Neutrophil (primary cell): ENCODE results near the gene FUT2.

Experiments used
- H3K27ac ChIP-seq: fragments of 200-600 bp; sonication (generic); 2 replicates; pipeline ENCODE4 v1.5.1; 2016; ENCODE audit warnings: mild to moderate bottlenecking, moderate library complexity
- H3K27me3 ChIP-seq: fragments of 200-600 bp; sonication (generic); 2 replicates; pipeline ENCODE4 v1.6.0; 2016; ENCODE audit warnings: mild to moderate bottlenecking
- H3K36me3 ChIP-seq: fragments of 200-600 bp; sonication (generic); 2 replicates; pipeline ENCODE4 v1.5.1; 2017
- H3K4me1 ChIP-seq, 2 experiments: fragments of 200-600 bp in 1 of 2; sonication (generic) in 1 of 2; 1 replicate in 1 of 2; 2 replicates in 1 of 2; pipeline versions ENCODE4 v1.5.1 to v1.6.1; 2013 to 2016; ENCODE audit warnings: low read depth in 1 of 2, low read length in 1 of 2, mild to moderate bottlenecking in 1 of 2, moderate library complexity in 1 of 2; ENCODE audit not compliant: control insufficient read depth in 1 of 2, insufficient read depth in 1 of 2
- H3K4me3 ChIP-seq, 2 experiments: fragments of 200-600 bp in 1 of 2; sonication (generic) in 1 of 2; 1 replicate in 1 of 2; 2 replicates in 1 of 2; pipeline ENCODE4 v1.5.1; 2013 to 2016; ENCODE audit warnings: low read depth in 1 of 2, low read length in 1 of 2, mild to moderate bottlenecking in 1 of 2, moderate library complexity in 1 of 2
- H3K9me3 ChIP-seq: fragments of 200-600 bp; sonication (generic); 2 replicates; pipeline ENCODE4 v1.5.1; 2016
- CTCF ChIP-seq: fragments of 200-600 bp; sonication (generic); IDR thresholded peaks from 2 replicates; pipeline ENCODE4 v1.5.1; 2016; ENCODE audit warnings: antibody characterized with exemption

The FUT2 gene

GRCh38 chr19:48728911-48729664 is 33.3 kb downstream of the FUT2 start:
- H3K4me3 ChIP-seq, result no peak overlapping the region

GRCh38 chr19:48731452-48731851 is 35.7 kb downstream of the FUT2 start:
- peaks cover 4% of the 10 kb centered on the region for H3K9me3 ChIP-seq
- peaks cover 6% of the 10 kb centered on the region for H3K27me3 ChIP-seq
- peaks cover 0 to 7% of the 10 kb centered on the region in 2 experiments for H3K4me1 ChIP-seq
- no peak overlapping the region for H3K27ac ChIP-seq
- H3K36me3 ChIP-seq, result no peaks in the 10 kb centered on the region
- no peak overlapping the region for H3K4me3 ChIP-seq
- no peak for TF ChIP-seq CTCF

More at GRCh38 chr19:48728911-48729664, 33.3 kb downstream of the FUT2 start:
- H3K36me3 ChIP-seq, result no peaks in the 10 kb centered on the region
- no peak overlapping the region for H3K27ac ChIP-seq
- H3K27me3 ChIP-seq, result peaks cover 6% of the 10 kb centered on the region
- H3K9me3 ChIP-seq, result peaks cover 11% of the 10 kb centered on the region
- peaks cover 8 to 26% of the 10 kb centered on the region in 2 experiments for H3K4me1 ChIP-seq
- no peak for TF ChIP-seq CTCF

DNA sequence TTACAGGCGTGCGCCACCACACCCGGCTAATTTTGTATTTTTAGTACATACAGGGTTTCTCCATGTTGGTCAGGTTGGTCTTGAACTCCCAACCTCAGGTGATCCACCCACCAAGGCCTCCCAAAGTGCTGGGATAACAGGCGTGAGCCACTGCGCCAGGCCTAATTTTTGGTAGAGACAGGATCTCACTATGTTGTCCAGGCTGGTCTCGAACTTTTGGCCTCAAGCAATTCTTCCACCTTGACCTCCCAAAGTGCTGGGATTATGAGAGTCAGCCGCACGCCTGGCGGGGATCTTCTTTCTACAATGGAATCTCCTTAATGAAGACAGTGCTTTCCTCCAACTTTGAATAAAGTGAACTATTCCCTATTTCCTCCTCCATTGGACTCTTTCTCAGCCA is 38.9 kb downstream of the FUT2 start:
- Histone ChIP-seq H3K27me3 (peaks cover 31% of the 10 kb centered on the region), H3K4me1 (peaks cover 6 to 7% of the 10 kb centered on the region in 2 experiments), H3K27ac (no peak overlapping the region), H3K4me3 (no peak overlapping the region), H3K9me3 (no peaks in the 10 kb centered on the region), H3K36me3 (no peaks in the 10 kb centered on the region)
- TF ChIP-seq CTCF, result no peak

DNA sequence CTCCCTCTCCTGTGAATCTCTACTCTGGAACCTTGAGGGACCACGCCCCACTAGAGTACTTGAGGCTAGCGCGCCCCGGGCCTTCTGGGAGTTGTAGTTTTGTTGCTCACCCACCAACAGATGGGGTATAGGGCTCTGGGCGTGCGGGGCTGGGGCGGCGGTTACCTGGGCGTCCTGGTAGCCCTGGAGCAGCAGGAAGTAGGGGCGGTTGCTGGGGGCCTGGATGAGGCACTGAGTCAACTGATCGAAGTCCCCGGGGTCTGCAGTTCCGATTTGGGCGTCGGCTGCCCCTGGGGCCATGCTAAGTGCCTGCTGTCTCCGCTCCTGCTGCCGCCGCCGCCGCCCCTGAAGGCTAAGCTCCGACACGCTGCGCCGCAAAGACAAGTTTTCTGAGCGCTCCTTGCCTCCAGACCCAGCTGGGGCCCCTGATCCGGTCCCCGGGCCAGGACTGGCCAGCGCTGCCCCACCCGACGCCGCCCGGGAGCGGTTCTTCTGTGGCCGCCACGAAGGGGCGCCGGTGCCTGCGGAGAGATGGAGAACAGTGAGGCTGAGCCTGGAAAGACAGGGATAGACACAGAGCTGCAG is 39.4 kb downstream of the FUT2 start:
- no peaks in the 10 kb centered on the region for H3K36me3 ChIP-seq
- no peak for TF ChIP-seq CTCF
- H3K27me3 ChIP-seq, result peaks cover 36% of the 10 kb centered on the region
- H3K9me3 ChIP-seq, result no peaks in the 10 kb centered on the region
- peaks cover 6 to 11% of the 10 kb centered on the region in 2 experiments for H3K4me1 ChIP-seq
- H3K4me3 ChIP-seq, result no peak overlapping the region
- no peak overlapping the region for H3K27ac ChIP-seq

- H3K27me3 ChIP-seq, result peaks cover 57% of the 10 kb centered on the region
- no peak overlapping the region for H3K4me3 ChIP-seq
- H3K9me3 ChIP-seq, result no peaks in the 10 kb centered on the region
- no peaks in the 10 kb centered on the region for H3K36me3 ChIP-seq
- no peak for TF ChIP-seq CTCF
- no peak overlapping the region for H3K27ac ChIP-seq
- H3K4me1 ChIP-seq, result peaks cover 6 to 11% of the 10 kb centered on the region in 2 experiments
These were observed 41.7 kb downstream of the FUT2 start for GRCh38 chr19:48737360-48737998.
